HG02623 (cell line): Measurements from ENCODE around the gene KMT2A.
"Not testable (repeated sequence)": the region's sequence is repeated elsewhere in the genome, so short reads cannot be mapped to it uniquely, and the experiment has no call there.

Experiments used
- ATAC-seq: cut with Tn5 transposase; IDR thresholded peaks from one replicate; pipeline ENCODE4 v1.9.1; 2021; ENCODE audit warnings: moderate library complexity; ENCODE audit not compliant: unreplicated experiment

The KMT2A gene

DNA sequence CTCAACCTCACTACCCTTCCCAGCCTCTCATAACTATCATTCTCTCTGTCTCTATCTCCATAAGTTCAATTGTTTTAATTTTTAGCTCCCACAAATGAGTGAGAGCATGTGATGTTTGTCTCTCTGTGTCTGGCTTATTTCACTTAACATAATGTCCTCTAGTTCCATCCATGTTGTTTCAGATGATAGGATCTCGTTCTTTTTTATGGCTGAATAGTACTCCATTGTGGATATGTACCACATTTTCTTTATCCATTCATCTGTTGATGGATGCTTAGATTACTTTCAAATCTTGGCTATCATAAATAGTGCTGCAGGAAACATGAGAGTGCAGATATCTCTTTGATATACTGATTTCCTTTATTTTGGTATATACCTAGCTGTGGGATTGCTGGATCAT, 44.9 kb downstream of the KMT2A start:
- not testable (repeated sequence) for ATAC-seq

DNA sequence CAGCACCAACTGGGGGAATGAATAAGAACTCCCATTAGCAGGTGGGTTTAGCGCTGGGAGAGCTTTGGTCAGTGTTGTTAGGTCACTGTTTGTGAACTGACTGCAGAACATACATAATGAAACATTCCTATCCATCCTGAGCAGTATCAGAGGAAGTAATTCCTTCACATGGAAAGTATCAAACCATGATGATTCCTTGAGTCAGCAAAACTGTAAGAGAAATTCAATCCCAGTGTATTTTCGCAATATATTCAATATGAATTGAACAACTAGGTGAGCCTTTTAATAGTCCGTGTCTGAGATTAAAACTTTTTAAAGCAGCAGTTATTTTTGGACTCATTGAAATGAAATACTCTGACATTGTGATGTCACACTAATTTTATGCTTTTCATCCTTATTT, 48.1 kb downstream of the KMT2A start:
- no peak for ATAC-seq

DNA sequence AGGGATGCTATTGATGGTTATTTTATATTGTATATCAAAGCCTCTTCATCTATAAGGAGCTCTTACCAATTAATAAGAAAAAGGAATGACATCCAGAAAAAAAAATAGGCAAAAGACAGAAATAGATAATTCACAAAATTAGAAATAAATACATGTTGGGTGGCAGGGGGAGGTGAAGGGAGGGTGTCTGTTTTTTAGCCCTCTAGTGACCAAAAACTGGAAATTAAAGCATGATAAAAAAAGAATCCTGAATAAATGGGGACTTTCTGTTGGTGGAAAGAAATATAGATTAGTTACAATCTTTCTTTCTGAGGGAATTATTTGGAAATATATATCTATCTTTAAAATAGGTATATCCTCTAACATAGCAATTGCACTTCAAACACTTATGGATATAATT, 49.0 kb downstream of the KMT2A start:
- ATAC-seq, result no peak

DNA sequence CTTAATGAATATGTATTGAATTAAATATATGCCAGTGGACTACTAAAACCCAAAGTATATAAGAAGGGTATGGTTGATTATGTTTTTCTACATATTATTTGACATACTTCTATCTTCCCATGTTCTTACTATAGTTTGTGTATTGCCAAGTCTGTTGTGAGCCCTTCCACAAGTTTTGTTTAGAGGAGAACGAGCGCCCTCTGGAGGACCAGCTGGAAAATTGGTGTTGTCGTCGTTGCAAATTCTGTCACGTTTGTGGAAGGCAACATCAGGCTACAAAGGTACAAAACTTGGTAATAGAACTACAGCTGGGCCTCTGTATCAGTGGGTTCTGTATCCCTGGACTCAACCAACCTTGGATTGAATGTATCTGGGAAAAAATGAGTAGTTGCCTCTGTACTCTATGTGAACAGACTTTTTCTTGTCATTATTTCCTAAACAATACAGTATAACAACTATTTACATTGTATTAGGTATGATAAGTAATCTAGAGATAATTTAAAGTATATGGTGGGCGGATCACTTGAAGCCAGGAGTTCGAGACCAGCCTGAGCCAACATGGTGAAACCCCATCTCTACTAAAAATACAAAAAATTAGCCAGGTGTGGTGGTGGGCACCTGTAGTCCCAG, 52.3 kb downstream of the KMT2A start:
- no peak for ATAC-seq

DNA sequence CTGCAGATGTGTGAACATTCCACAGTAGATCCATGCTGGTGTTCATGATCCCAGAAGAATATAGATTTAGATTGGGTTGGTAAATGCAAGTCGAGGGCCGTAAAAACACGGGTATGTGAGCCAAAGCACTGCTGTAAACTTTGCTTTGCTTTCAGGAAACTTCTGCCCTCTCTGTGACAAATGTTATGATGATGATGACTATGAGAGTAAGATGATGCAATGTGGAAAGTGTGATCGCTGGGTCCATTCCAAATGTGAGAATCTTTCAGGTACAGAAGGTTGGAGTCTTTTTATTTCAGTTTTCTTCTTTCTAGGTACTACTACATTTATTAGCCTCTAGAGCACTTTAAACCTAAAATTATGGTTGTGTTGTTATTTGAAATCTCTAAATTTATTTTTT, 54.7 kb downstream of the KMT2A start:
- no peak for ATAC-seq

DNA sequence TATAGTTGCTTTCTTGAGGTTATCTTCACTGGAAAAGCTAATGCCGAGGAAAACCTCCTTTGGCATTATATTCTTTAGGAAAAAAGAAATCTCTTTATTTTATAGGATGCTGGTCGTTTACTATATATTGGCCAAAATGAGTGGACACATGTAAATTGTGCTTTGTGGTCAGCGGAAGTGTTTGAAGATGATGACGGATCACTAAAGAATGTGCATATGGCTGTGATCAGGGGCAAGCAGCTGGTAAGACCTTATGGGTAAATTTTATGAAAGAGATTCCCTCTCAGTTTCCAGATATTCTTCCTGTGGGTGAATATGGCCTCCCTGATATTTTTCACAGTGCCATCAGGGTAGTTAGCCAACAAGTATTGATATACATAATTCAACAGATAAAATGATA, 61.5 kb downstream of the KMT2A start:
- ATAC-seq, result no peak

DNA sequence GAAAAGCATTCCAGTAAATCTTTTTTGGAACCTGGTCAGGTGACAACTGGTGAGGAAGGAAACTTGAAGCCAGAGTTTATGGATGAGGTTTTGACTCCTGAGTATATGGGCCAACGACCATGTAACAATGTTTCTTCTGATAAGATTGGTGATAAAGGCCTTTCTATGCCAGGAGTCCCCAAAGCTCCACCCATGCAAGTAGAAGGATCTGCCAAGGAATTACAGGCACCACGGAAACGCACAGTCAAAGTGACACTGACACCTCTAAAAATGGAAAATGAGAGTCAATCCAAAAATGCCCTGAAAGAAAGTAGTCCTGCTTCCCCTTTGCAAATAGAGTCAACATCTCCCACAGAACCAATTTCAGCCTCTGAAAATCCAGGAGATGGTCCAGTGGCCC, 66.9 kb downstream of the KMT2A start:
- ATAC-seq, result no peak

DNA sequence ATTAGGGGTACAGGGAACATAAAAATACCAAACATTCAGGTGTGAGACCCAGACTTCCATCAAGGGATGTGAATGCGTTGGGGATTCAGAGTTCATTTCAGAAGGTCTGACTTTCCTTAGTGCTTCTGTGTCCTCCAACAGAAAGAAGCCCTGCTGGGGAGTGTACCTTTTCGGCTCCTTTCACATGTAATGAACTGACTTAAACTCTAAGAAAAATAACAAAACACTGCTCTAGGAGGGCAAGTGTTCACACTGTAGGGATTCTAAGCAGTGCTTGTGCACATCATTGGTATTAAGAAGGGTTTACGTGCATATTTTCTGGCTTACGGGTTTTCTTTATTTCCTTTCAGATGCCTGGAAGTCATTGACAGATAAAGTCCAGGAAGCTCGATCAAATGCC, 75.3 kb downstream of the KMT2A start:
- no peak for ATAC-seq

DNA sequence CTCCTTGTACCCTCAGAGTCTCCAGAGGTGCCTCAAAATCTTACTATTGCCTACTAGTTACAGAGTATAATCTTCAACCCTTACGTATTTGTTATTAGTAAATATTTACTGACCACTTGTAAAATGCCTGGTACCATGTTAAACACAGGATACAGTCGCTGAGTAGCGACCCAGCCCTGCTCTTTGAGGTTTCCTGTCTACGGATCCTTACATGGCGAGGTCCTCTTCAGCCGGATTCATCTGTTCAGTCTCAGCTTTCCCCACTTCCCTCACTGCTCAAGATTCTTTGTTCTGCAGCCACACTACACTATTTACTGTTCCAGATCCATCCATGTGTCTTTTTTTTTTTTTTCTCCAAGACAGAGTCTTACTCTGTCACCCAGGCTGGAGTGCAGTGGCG, 77.8 kb downstream of the KMT2A start:
- ATAC-seq, result no peak

DNA sequence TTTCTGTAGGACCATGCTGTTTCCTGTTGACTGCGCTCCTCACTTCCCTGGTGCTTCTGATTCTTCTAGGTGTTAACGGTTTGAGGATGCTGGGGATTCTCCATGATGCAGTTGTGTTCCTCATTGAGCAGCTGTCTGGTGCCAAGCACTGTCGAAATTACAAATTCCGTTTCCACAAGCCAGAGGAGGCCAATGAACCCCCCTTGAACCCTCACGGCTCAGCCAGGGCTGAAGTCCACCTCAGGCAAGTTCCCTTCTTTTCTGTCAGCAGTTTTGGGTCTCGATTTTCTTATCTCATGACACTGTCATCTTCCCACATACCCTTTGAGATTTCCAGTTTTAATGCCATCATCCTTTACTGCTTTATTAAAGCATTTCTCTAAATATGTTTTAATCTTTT, 83.3 kb downstream of the KMT2A start:
- no peak for ATAC-seq

DNA sequence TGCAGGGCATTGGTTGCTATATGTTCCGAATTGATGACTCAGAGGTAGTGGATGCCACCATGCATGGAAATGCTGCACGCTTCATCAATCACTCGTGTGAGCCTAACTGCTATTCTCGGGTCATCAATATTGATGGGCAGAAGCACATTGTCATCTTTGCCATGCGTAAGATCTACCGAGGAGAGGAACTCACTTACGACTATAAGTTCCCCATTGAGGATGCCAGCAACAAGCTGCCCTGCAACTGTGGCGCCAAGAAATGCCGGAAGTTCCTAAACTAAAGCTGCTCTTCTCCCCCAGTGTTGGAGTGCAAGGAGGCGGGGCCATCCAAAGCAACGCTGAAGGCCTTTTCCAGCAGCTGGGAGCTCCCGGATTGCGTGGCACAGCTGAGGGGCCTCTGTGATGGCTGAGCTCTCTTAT, 85.6 kb downstream of the KMT2A start:
- no peak for ATAC-seq

DNA sequence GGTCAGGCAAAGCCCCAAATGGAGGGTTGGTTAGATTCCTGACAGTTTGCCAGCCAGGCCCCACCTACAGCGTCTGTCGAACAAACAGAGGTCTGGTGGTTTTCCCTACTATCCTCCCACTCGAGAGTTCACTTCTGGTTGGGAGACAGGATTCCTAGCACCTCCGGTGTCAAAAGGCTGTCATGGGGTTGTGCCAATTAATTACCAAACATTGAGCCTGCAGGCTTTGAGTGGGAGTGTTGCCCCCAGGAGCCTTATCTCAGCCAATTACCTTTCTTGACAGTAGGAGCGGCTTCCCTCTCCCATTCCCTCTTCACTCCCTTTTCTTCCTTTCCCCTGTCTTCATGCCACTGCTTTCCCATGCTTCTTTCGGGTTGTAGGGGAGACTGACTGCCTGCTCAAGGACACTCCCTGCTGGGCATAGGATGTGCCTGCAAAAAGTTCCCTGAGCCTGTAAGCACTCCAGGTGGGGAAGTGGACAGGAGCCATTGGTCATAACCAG, 86.3 kb downstream of the KMT2A start:
- no peak for ATAC-seq

DNA sequence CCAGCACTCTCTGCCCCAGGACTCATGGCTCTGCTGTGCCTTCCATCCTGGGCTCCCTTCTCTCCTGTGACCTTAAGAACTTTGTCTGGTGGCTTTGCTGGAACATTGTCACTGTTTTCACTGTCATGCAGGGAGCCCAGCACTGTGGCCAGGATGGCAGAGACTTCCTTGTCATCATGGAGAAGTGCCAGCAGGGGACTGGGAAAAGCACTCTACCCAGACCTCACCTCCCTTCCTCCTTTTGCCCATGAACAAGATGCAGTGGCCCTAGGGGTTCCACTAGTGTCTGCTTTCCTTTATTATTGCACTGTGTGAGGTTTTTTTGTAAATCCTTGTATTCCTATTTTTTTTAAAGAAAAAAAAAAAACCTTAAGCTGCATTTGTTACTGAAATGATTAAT, 88.1 kb downstream of the KMT2A start:
- ATAC-seq, result no peak

DNA sequence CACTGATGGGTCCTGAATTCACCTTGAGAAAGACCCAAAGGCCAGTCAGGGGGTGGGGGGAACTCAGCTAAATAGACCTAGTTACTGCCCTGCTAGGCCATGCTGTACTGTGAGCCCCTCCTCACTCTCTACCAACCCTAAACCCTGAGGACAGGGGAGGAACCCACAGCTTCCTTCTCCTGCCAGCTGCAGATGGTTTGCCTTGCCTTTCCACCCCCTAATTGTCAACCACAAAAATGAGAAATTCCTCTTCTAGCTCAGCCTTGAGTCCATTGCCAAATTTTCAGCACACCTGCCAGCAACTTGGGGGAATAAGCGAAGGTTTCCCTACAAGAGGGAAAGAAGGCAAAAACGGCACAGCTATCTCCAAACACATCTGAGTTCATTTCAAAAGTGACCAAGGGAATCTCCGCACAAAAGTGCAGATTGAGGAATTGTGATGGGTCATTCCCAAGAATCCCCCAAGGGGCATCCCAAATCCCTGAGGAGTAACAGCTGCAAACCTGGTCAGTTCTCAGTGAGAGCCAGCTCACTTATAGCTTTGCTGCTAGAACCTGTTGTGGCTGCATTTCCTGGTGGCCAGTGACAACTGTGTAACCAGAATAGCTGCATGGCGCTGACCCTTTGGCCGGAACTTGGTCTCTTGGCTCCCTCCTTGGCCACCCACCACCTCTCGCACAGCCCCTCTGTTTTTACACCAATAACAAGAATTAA, 88.6 kb downstream of the KMT2A start:
- no peak for ATAC-seq

DNA sequence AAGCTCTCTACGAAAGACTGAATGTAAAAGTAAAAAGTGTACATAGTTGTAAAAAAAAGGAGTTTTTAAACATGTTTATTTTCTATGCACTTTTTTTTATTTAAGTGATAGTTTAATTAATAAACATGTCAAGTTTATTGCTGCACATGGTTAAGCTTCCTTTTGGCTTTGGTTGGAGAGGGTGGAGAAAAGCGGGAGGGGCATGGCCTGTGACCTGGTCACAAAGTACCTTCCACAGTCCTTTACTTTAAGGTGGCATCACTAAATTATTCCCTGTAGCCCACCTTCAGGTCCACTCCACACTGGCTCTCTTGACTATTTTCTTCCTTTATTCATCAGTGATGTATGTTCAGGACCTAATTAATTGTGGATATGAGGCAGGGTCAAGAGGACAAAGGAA, 90.4 kb downstream of the KMT2A start:
- ATAC-seq, result no peak

DNA sequence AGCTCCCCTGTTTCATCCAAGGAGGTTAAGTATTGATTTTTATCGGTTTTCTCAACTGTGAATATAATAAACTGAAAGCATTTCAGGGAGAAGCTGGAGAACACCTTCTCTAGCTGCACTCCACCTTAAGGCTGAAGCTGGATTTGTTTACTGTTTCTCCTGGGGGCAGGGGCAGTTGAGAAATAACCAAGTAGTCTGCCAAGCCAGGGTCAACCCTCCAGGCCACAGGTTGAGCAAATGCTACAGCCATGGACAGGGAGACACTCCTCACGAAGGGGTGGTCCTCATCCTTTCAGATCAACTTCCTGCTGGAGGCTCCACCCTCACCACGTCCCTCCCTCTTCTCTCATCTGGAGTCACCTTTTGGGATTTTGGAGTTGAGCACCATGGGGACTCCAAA, 90.8 kb downstream of the KMT2A start, which contains the start of gene TTC36:
TSS of gene TTC36 (plus strand) at position 366 of the 400 bp plus-strand sequence. CDS start at position 387, 21 bp downstream.
- ATAC-seq, result no peak

DNA sequence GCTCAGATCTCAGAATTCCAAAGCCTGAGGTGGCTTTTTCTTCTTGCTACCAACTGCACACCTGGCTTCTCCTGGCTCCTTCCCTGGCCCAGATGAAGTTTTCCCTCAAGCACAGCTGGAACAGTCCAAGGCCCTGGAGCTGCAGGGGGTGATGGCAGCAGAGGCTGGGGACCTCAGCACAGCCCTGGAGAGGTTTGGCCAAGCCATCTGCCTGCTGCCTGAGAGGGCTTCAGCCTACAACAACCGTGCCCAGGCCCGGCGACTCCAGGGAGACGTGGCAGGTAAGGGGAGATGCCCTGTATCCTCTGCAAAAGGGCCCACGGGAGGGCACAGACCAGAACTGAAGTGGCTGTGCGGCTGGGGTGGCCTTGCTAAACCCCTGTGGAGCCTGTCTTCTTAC, 92.2 kb downstream of the KMT2A start:
- no peak for ATAC-seq

DNA sequence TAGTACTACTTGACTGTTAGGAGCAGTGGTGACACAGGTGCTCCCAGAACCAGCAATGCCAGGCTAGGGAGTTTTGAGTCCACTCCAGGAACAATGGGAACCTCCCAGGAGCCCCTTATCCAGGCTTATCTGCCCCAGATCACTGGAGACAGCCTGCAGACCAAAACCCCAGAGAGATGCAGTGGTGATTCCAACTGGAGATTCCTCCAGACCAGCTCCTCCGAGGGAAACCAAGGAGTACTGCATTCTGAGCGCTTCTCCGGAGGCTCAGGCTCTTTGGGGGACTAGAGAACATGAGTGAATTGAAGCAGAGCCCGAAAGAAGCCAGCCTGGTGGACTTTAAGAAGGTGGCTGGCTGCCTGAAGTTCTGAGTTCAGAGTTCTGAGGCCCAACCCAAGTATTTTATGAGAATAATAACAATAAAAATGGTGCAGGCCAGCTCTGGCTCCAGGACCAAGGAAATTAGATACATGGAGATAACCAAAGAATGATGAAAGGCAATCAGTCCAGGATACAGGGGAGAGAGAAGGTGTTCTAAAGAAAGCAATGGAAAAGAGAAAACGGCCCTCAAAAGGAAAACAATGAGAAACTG, 93.4 kb downstream of the KMT2A start:
- ATAC-seq, result no peak

DNA sequence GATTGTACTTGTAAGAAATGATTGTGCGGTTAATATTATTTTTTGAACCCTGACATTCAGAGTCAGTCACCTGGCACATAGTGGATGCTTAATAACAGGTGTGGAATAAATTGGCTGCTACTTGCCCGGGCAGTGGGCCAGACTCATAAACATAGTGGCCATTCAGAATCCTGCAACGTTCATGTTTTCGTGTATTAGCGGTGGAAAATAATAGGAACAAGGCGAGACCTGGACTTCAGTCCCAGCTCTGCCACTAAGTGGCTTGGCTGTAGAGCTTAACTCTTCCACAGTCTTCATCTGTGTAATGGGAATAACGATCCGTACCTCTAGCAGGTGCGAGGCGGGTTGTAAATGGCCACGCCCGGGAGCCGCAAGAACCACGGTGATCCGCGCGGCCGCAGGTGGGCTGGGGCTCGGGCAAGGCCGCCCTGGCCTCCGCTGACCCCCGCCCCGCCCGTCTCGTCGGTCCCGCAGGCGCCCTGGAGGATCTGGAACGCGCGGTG, 93.9 kb downstream of the KMT2A start:
- ATAC-seq, result no peak

DNA sequence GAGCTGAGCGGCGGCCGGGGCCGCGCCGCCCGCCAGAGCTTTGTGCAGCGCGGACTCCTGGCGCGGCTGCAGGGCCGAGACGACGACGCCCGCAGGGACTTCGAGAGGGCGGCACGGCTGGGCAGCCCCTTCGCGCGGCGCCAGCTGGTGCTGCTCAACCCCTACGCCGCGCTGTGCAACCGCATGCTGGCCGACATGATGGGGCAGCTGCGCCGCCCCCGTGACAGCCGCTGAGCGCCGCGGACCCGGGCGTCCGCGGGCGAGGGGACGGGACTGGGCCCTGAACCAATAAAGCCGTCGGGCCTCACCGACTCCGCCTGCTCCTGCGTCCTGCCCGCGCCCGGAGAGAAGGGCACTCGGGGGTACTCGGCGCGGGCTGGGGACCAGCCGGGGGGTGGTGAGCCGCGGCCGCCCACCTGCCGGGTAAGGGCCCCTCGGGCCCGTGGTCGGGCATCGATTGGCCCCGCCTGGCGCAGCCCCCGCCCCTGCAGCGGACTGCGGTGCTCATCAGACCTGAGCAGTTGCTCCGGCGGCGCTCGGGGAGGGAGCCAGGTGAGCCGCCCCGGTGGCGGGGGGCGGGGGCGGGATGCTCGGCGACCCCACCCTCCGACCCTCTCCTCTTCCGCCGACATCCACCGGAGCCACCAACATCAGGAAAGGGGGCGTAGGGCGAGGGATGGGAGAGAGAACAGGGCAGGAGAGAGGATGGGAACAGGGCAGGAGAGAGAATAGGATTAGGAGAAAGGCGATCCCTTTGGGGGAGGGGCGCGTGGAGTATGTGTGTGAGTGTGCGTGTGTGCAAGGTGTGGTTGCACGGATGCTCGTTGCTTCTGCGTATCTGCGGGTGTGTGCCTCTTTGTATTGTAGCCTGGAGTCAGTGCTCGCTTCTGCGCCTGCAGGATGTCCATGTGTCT, 94.6 kb downstream of the KMT2A start, which contains the start of gene TMEM25:
TSS of gene TMEM25 (plus strand) at position 510 of the 914 bp plus-strand sequence. CDS start 610 bp downstream, outside the sequence.
- peak; percentile 54 for ATAC-seq

DNA sequence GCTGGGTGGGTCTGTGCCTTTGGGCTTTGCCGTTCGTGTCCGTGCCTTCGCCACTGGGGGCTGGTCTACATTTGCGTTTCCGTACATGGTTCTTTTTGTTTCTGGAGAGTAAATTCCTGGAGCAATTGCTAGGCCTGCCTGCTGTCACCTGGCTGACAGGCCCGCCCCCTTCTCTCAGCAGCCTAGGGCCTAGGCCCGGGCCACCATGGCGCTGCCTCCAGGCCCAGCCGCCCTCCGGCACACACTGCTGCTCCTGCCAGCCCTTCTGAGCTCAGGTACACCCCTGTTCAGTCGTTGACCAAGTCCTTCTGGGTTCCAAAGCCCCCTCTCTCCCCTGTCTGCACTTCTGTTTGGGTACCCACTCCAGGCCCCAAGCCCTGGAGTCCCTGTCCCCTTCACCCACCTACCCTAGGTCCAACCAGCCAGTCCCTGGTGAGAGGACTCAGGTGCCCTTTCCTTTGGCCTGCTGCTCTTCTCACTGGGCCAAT, 95.3 kb downstream of the KMT2A start:
- no peak for ATAC-seq
